Vagina (tissue), 2 donors: Measurements from ENCODE around the gene ATP11C.

ENCODE experiments used
- POLR2A ChIP-seq, 2 donors: fragments of 450-650 bp; IDR thresholded peaks; one replicate each; pipeline ENCODE4 v1.6.1; 2017; ENCODE audit warnings: antibody characterized with exemption in 2 of 2, mild to moderate bottlenecking in 2 of 2, moderate library complexity in 2 of 2
- POLR2AphosphoS5 ChIP-seq, 2 donors: sonication (generic); formaldehyde crosslinking; IDR thresholded peaks; one replicate each; pipeline ENCODE4 v1.9.0; 2017; ENCODE audit warnings: antibody characterized with exemption in 2 of 2, mild to moderate bottlenecking in 2 of 2, low read depth in 1 of 2; ENCODE audit not compliant: insufficient read depth in 1 of 2
- TF ChIP-seq, protein P1 (sequence below), 3 experiments: fragments of 450-650 bp in 2 of 3; fragments of 200-600 bp in 1 of 3; sonication (generic) in 1 of 3; IDR thresholded peaks; one replicate each; pipeline ENCODE4 v1.5.1; 2017 to 2019; ENCODE audit warnings: antibody characterized with exemption in 3 of 3, mild to moderate bottlenecking in 2 of 3, moderate library complexity in 2 of 3

DNA sequence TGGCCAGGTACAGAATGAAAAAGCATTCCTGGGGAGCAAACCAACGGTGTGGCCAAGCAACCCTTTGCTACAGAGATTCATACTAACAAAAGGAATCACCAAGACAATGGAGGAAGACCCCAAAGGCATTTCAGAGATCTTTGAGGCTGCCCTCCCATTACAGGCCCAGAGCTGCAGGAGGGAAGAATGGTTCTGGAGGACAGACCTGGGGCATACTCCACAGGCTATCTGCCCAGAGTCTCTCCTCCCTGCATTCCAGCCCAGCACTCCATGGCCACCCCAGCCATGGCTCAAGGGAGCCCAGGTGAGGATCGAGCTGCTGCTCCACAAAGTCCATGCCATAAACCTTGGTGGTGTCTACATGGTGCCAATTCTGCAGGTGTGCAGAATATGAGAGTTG is 81.9 kb downstream of the ATP11C start:
- TF ChIP-seq, protein P1, sequence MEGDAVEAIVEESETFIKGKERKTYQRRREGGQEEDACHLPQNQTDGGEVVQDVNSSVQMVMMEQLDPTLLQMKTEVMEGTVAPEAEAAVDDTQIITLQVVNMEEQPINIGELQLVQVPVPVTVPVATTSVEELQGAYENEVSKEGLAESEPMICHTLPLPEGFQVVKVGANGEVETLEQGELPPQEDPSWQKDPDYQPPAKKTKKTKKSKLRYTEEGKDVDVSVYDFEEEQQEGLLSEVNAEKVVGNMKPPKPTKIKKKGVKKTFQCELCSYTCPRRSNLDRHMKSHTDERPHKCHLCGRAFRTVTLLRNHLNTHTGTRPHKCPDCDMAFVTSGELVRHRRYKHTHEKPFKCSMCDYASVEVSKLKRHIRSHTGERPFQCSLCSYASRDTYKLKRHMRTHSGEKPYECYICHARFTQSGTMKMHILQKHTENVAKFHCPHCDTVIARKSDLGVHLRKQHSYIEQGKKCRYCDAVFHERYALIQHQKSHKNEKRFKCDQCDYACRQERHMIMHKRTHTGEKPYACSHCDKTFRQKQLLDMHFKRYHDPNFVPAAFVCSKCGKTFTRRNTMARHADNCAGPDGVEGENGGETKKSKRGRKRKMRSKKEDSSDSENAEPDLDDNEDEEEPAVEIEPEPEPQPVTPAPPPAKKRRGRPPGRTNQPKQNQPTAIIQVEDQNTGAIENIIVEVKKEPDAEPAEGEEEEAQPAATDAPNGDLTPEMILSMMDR (IDR thresholded peaks at IDR 0.05): no peak
- no peak for TF ChIP-seq POLR2AphosphoS5 (IDR thresholded peaks at IDR 0.05; ENCODE audit: insufficient read depth in 1 of 2, low read depth in 1 of 2)
- TF ChIP-seq POLR2A (IDR thresholded peaks at IDR 0.05): no peak
